ENCODE results near the gene TFPT.

DNA sequence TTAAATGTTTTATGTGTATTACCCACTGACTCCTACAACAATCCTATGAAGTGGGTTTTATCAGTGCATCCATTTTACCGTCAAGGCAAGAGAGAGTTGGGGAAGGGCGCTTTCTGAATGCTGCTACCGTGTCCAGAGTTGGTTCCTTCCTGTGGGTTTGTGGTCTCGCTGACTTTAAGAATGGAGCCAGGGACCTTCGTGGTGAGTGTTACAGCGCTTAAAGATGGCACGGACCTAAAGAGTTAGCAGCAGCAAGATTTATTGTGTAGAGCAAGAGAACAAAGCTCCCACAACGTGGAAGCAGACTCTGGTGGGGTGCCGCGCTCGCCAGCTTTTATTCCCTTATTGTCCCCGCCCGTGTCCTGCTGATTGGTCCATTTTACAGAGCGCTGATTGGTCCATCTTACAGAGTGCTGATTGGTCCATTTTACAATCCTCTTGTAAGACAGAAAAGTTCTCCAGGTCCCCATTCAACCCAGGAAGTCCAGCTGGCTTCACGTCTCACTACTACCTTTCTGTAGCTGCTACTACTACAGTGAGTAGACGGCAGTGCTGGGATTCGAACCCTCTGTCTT, 20.9 kb downstream of the TFPT start:
- TF ChIP-seq, protein P1, sequence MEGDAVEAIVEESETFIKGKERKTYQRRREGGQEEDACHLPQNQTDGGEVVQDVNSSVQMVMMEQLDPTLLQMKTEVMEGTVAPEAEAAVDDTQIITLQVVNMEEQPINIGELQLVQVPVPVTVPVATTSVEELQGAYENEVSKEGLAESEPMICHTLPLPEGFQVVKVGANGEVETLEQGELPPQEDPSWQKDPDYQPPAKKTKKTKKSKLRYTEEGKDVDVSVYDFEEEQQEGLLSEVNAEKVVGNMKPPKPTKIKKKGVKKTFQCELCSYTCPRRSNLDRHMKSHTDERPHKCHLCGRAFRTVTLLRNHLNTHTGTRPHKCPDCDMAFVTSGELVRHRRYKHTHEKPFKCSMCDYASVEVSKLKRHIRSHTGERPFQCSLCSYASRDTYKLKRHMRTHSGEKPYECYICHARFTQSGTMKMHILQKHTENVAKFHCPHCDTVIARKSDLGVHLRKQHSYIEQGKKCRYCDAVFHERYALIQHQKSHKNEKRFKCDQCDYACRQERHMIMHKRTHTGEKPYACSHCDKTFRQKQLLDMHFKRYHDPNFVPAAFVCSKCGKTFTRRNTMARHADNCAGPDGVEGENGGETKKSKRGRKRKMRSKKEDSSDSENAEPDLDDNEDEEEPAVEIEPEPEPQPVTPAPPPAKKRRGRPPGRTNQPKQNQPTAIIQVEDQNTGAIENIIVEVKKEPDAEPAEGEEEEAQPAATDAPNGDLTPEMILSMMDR (IDR thresholded peaks at IDR 0.05), result no peak
- no peak for TF ChIP-seq POLR2A (IDR thresholded peaks at IDR 0.05)
